ENCODE data around the gene BMI1. TPM values are rescaled to one million over a fixed set of nuclear protein-coding genes. Genes with fewer than 3 reads are reported as not detected.

Gene BMI1
- total RNA-seq, 1 donor from 2014 or later = 62.1 TPM

DNA sequence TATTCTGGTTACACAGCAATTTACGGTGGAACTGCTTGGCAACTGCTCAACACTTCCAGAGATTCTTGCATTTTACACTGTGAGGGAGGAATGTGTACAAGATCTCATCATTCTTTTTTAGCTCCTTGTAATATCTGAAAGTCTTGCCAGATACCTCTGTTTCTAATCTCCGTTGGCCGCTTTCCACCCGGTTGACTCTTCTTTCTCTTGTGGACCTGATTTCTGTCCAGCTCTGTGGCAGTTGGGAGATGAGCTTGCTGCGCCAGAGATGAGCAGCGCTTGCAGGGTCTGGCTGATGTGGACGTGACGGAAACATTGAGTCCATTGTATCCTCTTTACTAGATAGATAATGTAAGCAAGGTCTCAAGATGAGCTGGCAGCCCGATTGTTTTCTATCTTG is 52.0 kb downstream of the BMI1 start:
- Mint-ChIP-seq H3K27ac (no peak overlapping the region), H3K4me3 (ENCODE audit: low read depth) (no peak overlapping the region), H3K27me3 (no peaks in the 10 kb centered on the region), H3K9me3 (ENCODE audit: low read depth) (no peaks in the 10 kb centered on the region), H3K4me1 (ENCODE audit: low read depth) (peaks cover 5% of the 10 kb centered on the region), H3K36me3 (ENCODE audit: insufficient read depth) (no peaks in the 10 kb centered on the region)
- TF ChIP-seq, protein P1, sequence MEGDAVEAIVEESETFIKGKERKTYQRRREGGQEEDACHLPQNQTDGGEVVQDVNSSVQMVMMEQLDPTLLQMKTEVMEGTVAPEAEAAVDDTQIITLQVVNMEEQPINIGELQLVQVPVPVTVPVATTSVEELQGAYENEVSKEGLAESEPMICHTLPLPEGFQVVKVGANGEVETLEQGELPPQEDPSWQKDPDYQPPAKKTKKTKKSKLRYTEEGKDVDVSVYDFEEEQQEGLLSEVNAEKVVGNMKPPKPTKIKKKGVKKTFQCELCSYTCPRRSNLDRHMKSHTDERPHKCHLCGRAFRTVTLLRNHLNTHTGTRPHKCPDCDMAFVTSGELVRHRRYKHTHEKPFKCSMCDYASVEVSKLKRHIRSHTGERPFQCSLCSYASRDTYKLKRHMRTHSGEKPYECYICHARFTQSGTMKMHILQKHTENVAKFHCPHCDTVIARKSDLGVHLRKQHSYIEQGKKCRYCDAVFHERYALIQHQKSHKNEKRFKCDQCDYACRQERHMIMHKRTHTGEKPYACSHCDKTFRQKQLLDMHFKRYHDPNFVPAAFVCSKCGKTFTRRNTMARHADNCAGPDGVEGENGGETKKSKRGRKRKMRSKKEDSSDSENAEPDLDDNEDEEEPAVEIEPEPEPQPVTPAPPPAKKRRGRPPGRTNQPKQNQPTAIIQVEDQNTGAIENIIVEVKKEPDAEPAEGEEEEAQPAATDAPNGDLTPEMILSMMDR (IDR thresholded peaks at IDR 0.05; ENCODE audit: unreplicated experiment) = no peak
- DNase-seq (ENCODE audit: low spot score, unreplicated experiment) = no peak

DNA sequence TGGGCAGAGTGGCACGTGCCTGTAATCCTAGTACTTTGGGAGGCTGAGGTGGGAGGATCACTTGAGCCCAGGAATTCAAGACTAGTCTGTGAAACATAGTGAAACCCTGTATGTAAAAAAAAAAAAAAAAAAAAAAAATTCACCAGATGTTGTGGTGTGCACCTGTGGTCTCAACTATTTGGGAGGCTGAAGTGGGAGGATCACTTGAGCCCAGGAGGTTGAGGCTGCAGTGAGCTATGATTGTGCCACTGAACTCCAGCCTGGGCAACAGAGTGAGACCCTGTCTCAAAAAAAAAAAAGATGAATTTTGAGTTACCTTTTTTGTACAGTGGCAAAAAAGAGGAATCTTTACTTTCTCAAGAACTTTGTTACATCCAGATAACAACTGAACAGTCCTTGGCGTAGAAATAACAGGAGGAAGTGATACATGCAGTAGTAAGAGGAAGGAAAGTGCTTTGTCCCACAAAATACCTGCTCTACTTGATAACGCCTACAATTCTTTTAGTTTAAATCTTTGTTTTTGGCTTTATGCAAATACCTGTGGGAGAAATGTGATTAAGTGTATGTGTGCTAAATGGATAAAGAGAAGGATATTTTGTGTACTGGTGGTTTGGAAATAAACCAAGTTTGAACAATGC is 53.7 kb downstream of the BMI1 start:
- no peak overlapping the region for H3K27ac Mint-ChIP-seq
- no peak for DNase-seq (ENCODE audit: low spot score, unreplicated experiment)
- no peaks in the 10 kb centered on the region for H3K27me3 Mint-ChIP-seq
- peaks cover 2% of the 10 kb centered on the region for H3K4me1 Mint-ChIP-seq (ENCODE audit: low read depth)
- no peak overlapping the region for H3K4me3 Mint-ChIP-seq (ENCODE audit: low read depth)
- TF ChIP-seq, protein P1 (IDR thresholded peaks at IDR 0.05; ENCODE audit: unreplicated experiment) = no peak
- no peaks in the 10 kb centered on the region for H3K9me3 Mint-ChIP-seq (ENCODE audit: low read depth)
- no peaks in the 10 kb centered on the region for H3K36me3 Mint-ChIP-seq (ENCODE audit: insufficient read depth)

- no peak overlapping the region for H3K27ac Mint-ChIP-seq
- TF ChIP-seq, protein P1 (IDR thresholded peaks at IDR 0.05; ENCODE audit: unreplicated experiment) = no peak
- no peaks in the 10 kb centered on the region for H3K36me3 Mint-ChIP-seq (ENCODE audit: insufficient read depth)
- DNase-seq (ENCODE audit: low spot score, unreplicated experiment) = no peak
- H3K4me1 Mint-ChIP-seq (ENCODE audit: low read depth) = peaks cover 2% of the 10 kb centered on the region
- no peaks in the 10 kb centered on the region for H3K9me3 Mint-ChIP-seq (ENCODE audit: low read depth)
- H3K4me3 Mint-ChIP-seq (ENCODE audit: low read depth) = no peak overlapping the region
- no peaks in the 10 kb centered on the region for H3K27me3 Mint-ChIP-seq
These were observed 58.2 kb downstream of the BMI1 start for GRCh38 chr10:22379059-22379458.

Other genes starting within 250 kb of the BMI1 start
- gene EBLN1, start 103.1 kb upstream of the BMI1 start, total RNA-seq = not detected in 2 replicates
- 48.5 and 48.8 TPM in 2 replicates for gene COMMD3, start 4.7 kb upstream of the BMI1 start, total RNA-seq
- 8.5 and 8.9 TPM in 2 replicates for gene SPAG6, start 24.4 kb downstream of the BMI1 start, total RNA-seq